HG03064 (cell line): ENCODE measurements around the gene MAD2L2.

Source experiments
- ATAC-seq: cut with Tn5 transposase; IDR thresholded peaks from one replicate; pipeline ENCODE4 v1.9.1; 2021; ENCODE audit warnings: low read depth; ENCODE audit not compliant: unreplicated experiment

The MAD2L2 gene

GRCh38 chr1:11684070-11684469 is 3.1 kb upstream of the MAD2L2 start:
- ATAC-seq = no peak

GRCh38 chr1:11682799-11683198 is 1.9 kb upstream of the MAD2L2 start:
- ATAC-seq = no peak

- no peak for ATAC-seq
Measured at GRCh38 chr1:11682287-11682771, 1.4 kb upstream of the MAD2L2 start.

- ATAC-seq = peak; percentile 13
Measured at GRCh38 chr1:11680270-11681070, 478 bp downstream of the MAD2L2 start.

DNA sequence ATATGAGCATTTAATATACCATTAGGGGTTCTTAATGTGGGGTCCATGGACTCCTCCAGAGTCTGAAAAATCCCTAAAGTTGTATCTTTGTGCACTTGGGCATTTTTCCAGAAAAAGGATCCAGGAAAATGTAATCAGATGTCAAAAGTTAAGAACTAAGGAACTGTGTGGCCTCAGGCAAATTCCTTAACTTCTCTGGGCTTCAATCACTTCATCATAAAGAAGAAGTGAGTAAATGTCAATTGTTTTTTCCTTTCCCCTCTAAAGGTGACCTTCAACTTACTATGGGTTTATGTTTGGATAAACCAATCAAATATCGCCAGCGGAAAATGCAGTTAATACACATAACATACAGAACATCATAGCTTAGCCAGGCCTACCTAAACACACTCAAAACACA is 2.5 kb downstream of the MAD2L2 start:
- ATAC-seq = no peak

GRCh38 chr1:11676386-11677103 is 4.4 kb downstream of the MAD2L2 start:
- ATAC-seq = no peak

DNA sequence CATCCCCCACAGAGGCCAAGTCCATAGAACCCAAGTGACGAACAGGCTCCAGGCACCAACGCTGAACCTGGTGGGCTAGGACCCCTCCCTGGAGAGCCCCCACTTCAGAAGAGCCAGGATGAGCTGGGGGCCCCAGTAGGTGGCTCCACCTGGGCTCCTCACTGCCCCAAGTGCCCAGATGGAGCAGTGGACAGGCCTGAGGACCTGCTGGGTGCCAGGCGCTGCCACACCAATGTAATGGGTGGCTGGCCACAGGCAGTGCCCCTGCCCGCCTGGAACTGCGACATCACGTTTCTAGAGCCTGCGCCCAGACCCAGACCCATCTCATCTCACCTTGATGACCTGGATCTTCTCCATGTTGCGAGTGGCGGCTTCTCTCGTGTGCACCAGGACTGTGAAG is 5.6 kb downstream of the MAD2L2 start:
- ATAC-seq = no peak

GRCh38 chr1:11674488-11674887 is 6.5 kb downstream of the MAD2L2 start:
- ATAC-seq = no peak

GRCh38 chr1:11673089-11673769 is 7.7 kb downstream of the MAD2L2 start:
- ATAC-seq = no peak

GRCh38 chr1:11671544-11672286 is 9.2 kb downstream of the MAD2L2 start:
- no peak for ATAC-seq

DNA sequence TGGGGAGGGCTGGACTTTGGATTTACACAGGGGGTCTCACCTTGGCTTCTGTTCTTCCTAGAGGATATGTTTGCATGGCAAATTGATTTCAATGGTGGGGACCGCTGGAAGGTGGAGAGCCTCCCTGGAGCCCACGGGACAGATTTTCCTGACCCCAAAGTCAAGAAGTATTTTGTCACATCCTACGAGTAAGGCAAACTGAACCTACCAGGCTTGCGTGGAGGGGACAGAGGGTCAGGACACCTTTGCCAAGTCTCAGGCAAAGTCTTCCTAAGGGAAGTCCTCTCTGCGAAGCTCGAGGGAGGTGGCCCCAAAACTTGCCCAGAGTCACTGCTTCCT is 9.8 kb downstream of the MAD2L2 start:
- ATAC-seq = no peak

DNA sequence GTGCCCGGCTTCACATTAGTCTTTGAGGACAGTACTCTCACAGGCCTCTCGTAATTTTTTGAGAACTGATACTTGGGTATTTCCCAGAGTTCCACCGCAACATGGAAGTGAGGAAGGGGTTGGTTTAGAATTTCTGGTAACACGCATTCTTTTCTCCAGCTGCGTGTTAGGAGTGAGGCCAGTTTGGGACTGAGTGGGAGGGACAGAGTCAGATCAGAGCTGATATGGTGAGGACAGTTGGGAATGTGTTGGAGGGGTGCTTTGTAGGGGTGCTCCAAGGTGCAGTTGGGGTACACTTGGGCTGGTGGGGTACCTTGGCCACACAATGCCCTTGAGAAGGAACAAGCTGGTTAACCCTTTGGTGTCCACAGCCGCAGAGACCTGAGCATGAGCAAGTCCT is 10.2 kb downstream of the MAD2L2 start:
- ATAC-seq = no peak

- no peak for ATAC-seq
Measured at GRCh38 chr1:11668516-11668915, 12.4 kb downstream of the MAD2L2 start.

DNA sequence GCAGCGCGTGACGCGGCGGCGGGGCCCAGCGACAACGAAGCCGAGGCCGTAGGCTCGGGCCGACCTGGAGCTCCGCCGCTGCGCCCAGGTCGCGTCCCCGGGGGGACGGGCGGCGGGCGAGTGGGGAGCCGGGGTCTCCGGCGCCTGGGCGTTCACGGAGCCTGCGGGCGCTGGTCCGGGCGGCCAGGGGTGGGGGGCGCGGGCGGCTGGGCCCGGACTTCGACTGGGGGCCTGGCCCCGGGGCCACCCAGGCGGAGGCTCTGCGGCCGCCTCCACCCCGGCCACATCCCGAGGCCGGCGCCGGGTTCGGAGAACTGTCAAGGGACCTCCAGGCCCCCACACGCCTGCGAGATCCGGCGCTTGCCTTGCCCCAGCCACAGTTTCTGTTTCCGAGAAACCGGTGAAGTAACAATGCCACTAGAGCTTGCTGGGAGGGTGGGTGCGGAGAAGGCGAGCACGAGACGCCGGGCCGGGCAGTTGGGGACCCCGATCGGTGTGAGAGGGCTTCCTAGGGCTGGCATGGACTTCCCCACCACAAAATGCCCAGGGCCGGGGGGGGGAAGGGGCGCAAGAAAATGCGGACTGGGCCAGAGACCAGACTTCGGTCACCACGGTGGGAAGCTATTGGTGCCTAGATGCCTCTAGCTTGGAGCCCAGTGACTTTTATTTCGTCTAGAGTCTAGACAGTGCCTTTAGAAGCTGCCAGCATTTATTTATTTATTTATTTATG is 16.4 kb downstream of the MAD2L2 start:
- peak; percentile 40 for ATAC-seq

DNA sequence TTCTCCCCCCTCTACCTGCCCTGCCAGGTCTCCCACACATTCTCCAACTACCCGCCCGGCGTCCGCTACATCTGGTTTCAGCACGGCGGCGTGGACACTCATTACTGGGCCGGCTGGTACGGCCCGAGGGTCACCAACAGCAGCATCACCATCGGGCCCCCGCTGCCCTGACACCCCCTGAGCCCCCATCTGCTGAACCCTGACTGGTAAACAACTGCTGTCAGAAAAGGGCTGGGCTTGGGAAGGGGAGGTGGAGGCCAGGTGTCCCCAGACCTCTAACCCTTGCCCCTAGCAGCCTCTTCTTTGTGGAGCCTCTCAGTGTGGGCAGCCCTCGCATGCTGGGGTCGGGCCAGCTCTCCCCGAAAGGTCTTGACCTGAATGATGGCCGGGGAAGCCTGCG is 19.8 kb downstream of the MAD2L2 start:
- no peak for ATAC-seq

GRCh38 chr1:11659748-11660147 is 21.2 kb downstream of the MAD2L2 start:
- ATAC-seq = no peak

DNA sequence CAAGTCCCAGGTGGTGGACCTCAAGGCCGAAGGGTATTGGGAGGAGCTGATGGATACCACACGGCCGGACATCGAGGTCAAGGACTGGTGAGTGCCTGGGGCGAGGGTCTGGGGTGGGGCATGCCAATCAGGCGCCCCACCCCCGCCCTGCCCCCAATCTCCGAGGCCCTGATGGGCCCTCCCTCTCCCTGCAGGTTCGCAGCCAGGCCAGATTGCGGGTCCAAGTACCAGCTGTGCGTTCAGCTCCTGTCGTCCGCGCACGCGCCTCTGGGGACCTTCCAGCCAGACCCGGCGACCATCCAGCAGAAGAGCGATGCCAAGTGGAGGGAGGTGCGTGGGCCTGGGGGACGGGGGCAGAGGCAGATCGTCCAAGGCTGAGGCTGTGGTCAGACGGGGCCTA is 22.4 kb downstream of the MAD2L2 start:
- ATAC-seq = no peak

DNA sequence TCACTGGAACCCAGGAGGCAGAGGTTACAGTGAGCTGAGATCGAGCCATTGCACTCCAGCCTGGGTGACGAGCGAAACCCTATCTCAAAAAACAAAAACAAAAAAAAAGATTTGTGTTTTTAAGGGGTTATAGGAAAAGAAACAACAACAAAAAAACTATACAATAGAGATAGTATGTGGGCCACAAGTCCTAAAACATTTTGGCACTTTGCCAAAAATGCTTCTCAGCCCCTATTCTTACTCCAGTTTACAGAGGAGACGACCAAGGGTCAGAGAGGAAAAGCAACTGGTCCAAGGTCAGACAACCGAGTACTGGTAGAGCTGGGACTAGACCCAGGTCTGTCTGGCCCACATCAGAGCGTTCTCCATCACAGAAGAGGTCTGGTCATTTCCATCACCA is 23.3 kb downstream of the MAD2L2 start:
- ATAC-seq = no peak

- no peak for ATAC-seq
Measured at GRCh38 chr1:11654939-11655808, 25.8 kb downstream of the MAD2L2 start.
